ENCODE data around the gene EVI5L.

EVI5L gene

DNA sequence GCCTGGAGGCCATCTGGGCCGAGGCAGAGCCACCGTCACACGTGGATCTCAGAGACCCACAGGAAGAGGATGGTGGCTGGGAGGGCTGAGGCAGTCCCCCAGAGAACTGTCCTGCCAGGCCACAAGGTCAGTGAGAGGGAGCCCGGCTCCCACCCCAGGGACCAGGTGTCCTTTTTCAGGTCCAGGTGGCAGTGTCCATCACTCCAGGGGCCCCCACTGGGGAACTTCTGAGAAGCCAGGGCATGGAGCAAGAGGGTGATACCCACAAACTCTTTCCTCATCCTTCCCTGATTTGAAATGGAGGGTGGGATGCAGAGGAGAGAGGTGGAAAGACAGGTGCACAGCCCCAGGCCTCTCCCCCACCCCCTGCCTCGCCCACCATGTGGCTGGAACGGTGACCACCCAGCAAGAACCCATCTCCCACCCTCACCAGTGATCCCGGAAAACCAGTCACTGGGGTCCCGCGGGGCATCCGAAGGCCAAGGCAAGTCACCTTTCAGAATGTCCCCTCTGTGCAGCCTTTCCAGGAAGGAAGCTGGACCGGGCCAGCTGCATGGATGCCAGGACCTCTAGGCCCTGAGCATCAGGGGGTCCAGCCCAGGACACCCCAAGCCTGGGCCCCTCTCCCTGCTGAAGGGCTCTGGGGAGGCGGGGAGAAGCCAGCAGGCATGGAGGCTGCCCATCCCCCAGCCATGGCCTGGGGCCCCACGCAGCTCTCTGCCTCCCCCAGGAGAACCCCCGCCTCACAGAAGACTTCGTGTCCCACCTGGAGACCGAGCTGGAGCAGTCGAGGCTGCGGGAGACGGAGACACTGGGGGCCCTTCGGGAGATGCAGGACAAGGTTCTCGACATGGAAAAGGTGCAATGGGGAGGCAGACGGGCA is 30.1 kb downstream of the EVI5L start:
- no peak for DNase-seq (ENCODE audit: low read depth in 2 of 2)

DNA sequence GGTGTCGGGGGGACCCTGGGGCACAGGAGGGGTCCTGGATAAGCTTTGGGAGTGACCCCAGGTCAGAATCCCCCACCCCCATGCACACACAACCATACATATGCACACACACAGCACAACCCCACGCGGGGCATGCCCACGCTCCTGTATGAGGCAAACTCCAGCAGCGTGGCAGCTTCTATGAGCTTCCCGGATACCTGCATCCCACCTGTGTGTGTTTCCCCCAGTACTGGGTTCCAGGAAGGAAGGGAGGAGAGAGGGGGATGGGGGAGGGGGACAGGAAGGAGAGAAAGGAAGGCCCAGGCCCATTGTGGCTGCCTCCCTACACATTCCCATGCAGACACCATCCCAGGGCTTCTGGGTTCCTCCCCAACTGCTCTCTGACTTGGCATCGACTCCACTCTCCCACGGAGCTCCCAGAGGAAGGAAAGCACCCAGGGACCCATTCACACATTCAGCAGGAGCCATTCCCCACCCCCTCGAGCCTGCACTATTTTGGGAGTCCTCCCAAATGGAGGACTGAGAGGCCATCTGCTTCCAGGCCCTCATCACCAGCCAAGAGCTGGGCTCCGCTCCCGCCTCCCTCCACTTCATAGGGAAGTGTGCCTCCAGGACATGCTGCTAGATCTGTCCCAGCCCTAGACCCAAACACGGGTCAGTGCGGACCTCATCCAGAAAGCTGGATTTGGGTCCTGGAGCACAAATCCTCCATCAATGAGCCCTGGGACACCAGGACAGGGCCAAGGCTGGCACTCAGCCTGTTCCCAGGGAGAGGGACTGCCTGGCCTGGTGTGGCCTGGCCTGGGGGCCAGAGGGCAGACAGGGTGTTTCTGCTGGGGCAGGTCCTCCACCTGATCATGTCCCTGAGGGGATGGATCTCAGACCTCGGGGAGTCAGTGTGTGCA is 30.9 kb downstream of the EVI5L start:
- DNase-seq (ENCODE audit: low read depth in 2 of 2) = no peak

DNA sequence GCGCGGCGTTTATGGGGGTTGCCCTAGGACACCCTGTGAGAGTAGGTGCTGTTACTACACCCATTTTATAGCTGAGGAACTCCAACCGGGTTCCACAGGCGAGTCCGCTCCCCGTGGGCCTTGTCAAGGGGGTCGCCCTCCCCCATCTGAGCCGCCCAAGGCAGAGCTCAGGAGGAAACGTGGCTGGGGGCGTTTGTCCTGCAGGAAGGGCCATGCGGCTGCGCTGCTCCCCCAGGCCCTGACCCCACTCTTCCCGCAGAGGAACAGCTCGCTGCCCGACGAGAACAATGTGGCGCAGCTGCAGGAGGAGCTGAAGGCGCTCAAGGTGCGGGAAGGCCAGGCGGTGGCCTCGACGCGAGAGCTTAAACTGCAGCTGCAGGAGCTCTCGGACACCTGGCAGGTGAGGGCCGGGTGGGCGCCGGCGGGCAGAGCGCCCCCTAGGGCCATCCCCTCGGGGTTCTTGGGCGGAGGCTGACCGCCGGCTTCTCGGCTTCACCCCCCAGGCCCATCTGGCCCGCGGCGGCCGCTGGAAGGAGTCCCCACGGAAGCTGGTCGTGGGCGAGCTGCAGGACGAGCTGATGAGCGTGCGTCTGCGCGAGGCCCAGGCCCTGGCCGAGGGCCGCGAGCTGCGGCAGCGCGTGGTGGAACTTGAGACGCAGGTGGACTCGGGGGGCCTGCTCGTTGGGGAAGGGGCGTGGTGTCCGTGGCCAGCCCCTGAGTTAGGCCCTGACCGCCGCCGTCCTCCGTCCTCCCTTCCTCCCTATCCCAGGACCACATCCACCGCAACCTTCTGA is 31.8 kb downstream of the EVI5L start:
- DNase-seq (ENCODE audit: low read depth in 2 of 2) = no peak

DNA sequence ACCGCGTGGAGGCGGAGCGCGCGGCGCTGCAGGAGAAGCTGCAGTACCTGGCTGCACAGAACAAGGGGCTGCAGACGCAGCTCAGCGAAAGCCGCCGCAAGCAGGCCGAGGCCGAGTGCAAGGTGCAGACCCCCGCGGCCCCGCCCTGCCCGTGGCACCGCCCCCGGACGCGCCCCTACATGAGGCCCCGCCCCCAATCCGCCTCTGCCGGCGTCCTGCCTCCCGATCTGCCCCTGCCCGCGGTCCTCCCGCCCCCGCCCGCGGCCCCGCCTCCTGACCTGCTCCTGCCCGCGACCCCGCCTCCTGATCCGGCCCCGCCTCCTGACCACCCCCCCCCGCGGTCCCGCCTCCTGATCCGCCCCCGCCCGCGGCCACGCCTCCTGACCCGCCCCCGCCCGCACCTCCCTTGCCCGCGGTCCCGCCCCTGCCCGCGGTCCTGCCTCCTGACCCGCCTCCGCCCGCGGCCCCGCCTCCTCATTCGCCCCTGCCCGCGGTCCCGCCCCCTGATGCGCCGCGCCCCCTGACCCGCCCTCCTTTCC is 32.5 kb downstream of the EVI5L start:
- DNase-seq (ENCODE audit: low read depth in 2 of 2) = peak; percentile 61 to 65

DNA sequence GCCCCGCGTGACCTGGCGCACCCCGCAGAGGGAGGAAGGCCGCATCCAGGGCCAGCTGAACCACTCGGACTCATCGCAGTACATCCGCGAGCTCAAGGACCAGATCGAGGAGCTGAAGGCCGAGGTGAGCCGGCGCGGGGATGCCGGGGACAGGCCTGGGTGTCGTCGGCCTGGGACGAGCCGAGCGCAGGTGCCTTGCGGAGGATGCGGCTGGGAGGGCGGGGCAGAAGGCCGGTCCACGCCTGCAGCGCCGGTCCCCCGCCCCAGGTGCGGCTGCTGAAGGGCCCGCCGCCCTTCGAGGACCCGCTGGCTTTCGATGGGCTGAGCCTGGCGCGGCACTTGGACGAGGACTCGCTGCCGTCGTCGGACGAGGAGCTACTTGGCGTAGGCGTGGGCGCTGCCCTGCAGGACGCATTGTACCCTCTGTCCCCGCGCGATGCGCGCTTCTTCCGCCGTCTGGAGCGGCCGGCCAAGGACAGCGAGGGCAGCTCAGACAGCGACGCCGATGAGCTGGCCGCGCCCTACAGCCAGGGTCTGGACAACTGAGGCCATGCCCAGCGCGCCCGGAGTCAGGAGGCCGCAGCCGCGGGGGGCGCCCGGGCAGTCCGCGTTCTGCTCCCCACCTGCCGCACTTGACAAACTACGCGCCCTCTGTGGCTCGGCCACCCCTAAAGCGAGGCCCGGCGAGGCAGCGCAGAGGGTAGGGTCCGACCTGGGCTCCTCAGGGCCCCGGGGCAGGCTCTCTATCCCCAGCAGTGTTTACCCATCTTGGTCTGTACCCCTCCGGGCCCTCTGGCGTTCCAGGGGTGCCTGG is 33.3 kb downstream of the EVI5L start:
- DNase-seq (ENCODE audit: low read depth in 2 of 2) = no peak

DNA sequence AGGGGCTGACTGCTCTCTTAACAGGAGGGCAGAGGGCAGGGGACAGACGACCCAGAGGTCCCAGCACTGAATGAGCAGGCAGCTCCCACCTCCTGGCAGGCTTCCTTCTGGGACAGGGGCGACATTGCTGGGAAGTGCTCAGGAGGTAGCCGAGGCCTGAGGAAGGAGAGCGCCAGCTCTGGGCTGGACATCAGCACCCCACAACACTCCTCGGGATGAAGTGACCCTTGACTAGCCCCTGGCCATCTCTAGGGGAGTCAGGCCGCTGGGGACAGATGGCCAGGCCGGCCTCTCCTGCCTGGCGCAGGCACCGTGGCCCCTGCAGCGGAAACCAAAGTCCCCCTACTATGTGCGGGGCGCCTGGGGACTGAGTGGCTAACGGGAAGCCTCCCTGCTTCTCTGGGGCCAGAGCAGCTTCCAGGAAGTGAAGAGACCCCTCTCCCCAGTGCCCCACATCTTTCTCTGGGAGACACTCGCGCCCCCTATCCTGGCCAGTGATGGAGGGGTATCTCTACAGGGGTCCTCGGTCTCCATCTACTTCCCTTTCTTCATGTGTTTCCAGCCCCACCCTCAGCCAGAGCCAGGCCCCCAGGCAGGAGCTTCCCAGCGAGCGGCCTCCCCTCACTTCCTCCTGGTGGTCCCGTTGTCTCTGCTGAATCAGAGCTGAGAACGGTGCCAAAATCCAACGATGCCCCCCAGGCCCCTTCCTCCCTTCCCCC is 34.1 kb downstream of the EVI5L start:
- no peak for DNase-seq (ENCODE audit: low read depth in 2 of 2)

DNA sequence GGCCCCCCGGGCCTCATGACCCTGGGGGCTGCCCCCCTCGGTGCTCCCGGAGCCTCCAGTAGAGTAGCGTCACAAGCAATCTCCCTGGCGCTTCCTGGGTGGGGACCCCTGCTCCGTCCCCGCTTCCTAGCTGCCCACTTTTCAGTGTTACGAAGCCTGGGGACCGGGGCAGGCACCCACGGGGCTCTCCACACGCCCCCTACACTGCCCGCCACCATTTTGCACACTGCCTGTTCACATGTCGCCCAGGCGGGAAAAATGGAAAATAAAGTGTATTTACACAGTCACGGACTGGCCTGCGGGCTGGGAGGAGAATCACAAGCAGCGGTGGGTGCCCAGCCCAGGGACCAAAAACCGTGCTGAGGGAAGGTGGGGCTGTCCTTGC is 34.7 kb downstream of the EVI5L start:
- DNase-seq (ENCODE audit: low read depth in 2 of 2) = no peak

DNA sequence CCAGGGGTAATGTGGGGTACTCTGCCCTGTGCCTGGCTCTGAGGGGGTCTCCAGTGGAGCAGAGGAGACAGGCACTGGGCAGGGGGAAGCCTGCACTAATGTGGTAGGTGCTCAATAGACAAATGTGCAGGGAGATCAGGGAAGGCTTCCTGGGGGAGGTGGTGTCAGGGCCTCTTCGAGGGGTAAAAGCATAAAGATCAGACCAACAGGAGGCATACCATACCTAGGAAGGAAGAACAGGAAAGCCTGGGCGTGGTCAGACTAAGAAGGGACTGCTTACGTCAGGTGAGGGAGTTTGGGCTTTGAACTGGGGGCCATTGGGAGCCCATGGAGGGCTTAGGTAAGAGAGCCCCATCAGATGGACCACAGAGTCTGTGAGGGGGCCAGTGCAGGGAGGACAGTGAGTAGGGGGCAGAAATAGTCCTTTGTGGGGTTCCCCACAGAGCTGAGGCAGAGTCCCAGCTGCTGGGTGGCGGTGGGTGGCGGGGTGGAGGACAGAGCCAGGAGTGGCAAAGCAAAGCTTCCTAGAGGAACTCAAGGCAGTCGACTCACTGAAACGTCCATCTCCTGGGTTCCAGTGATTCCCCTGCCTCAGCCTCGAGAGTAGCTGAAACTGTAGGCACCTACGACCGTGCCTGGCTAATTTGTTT is 35.4 kb downstream of the EVI5L start:
- DNase-seq (ENCODE audit: low read depth in 2 of 2) = no peak

DNA sequence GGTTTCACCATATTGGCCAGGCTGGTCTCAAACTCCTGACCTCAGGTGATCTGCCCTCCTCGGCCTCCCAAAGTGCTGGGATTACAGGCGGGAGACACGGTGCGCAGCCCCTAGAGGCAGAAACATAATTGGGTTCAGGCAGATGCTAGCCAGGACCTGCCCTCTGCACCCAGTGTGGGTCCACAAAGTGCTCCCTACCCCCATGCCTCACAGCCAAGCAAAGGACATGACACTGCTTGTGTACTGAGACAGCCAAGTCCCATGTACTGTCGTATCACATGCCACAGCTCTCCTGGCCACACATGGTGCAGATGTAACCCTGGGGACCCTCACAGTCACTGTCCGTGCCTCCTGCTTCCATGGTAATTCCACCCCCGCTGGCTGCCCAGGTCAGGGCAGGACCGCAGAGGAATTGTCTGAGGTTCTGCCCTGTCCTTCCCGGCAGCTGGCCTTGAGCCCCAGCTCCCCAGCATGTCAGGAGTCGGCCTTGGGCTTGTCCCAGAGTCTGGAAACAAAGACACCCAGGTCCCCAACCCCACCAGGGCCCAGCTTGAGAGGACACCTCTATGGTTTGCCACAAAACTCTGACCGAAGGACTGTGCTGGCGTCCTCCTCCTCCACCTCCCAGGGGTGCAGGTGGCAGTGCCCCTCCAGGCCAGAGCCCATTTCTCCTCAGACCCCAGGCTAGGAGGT is 36.5 kb downstream of the EVI5L start:
- no peak for DNase-seq (ENCODE audit: low read depth in 2 of 2)

DNA sequence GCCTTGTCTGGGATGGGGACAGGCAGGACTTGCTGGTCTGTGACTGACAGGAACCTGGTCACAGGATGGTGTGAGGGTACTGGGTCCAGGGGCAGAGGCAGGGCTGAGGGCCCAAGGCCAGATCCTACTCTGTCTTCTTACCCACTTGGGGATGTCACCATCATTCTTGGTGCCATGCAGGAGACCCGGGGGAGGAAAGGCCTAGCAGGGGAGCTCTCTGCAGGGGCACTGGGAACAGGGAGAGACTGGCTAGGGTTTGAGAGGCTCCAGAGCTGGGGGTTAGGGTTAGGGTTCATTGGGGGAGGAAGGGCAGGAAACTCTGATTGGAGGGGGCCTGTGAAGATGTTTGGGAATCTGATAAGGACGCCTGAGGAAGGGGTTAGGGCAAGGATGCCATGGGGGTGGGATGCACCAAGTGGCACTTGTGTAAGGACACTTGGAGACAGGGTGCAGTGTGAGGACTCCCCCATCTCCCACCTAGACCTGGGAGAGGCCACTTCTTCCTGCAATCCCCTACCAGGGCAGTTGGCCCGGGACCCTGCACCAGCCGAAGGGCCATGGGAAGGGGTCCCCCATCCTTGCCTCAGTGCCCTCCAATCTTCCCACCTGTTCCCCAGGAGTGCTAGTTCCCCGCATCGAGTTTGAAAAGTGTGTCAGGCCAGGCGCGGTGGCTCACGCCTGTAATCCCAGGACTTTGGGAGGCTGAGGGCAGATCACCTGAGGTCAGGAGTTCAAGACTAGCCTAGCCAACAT is 37.2 kb downstream of the EVI5L start:
- no peak for DNase-seq (ENCODE audit: low read depth in 2 of 2)

DNA sequence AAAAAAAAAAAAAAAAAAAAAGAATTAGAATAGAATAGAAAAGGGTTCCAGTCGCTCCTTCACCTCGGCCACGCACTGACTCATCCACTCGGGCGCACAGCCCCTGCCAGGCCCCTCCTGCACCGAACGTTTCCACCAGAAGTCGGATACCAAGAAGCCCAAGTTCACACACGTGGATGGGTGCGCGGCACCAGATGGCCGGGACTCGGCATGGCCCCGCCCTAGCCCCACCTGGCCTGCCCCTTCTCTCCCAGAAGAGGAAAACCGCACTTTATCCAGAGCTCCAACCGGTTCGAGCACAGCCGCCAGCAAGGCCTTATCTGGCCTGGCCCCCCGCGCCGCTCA is 38.3 kb downstream of the EVI5L start:
- DNase-seq (ENCODE audit: low read depth in 2 of 2) = no peak

DNA sequence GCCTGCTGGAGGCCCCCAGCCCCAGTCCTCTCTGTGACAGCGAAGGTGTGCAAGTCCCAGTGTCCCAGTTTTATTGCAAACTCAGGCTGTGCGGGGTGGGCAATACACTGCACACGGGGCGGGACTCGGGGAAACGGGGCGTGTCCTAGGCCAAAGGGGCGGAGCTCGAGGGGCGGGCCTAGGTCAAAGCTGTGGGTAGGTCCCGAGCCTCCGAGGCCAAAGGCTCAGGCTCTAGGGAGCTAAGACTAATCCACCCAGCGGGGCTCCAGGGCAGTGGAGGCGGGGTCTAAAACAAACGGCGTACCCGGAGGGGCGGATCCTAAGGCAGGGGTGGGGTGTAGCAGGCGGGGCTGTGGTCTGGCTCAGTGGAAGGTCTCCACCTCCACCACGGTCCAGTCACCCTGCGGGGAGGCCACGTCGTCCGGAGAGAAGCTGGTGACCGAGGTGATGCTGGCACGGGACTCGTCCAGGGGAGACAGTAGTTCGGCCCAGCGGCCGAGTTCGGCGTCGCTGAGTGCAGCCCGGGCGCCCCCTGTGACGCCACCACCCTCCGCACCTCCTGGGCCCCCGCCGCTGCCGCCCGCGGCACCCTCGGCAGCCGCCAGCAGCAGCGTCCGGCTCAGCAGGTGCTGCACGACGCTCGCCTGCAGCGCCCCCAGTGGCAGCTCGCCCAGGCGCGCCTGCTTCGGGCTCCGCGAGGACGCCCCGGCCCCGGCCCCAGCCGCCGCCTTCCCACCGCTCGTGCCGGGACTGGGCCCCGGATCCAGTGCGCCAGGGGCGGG is 38.8 kb downstream of the EVI5L start:
- DNase-seq (ENCODE audit: low read depth in 2 of 2) = peak; percentile 61 to 83

DNA sequence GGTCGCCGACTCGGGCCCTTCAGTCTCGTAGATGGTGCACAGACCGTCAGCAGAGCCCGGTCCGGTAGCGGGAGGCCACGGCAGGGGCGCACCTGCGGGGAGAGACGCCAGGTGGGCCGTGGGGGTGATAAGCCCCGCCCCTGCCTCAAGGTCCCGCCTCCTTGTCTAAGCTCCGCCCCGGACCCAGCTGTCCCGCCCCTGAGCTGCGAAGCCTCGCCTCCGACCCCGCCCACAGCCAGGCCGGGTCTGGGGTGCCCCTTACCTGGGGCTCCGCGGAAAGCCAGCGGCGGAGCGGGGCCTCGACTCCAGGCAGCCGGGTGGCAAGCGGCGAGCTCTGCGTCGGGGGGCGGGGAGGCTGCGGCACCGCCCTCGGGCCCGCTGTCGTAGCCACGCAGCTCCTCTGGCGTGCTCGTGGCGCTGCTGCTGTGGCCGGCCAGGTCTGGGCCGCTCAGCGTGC is 39.5 kb downstream of the EVI5L start:
- DNase-seq (ENCODE audit: low read depth in 2 of 2) = peak; percentile 79

DNA sequence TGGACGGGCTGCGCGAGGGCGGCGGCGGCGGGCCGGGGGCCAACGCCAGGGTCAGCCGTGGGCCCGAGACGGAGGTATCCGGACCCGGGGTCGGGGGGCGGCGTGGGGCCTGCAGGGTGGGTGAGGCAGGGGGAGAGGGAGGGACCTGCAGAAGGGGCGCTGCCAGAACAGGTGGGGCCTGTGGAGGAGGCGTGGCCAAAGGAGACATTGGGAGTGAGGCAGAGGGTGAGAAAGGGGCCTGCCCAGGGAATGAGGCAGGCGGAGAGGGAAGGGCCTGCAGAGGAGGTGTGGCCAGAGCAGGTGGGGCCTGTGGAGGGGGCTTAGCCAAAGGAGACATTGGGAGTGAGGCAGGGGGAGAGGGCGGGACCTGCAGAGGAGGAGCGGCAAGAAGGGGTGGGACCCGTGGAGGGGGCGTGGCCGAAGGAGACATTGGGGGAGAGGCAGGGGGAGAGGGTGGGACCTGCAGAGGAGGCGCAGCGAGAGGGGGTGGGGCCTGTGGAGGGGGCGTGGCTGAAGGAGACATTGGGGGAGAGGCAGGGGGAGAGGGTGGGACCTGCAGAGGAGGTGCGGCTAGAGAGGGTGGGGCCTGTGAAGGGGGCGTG is 40.0 kb downstream of the EVI5L start:
- peak in 1 of 2 donors; percentile 39 for DNase-seq (ENCODE audit: low read depth in 2 of 2)

DNA sequence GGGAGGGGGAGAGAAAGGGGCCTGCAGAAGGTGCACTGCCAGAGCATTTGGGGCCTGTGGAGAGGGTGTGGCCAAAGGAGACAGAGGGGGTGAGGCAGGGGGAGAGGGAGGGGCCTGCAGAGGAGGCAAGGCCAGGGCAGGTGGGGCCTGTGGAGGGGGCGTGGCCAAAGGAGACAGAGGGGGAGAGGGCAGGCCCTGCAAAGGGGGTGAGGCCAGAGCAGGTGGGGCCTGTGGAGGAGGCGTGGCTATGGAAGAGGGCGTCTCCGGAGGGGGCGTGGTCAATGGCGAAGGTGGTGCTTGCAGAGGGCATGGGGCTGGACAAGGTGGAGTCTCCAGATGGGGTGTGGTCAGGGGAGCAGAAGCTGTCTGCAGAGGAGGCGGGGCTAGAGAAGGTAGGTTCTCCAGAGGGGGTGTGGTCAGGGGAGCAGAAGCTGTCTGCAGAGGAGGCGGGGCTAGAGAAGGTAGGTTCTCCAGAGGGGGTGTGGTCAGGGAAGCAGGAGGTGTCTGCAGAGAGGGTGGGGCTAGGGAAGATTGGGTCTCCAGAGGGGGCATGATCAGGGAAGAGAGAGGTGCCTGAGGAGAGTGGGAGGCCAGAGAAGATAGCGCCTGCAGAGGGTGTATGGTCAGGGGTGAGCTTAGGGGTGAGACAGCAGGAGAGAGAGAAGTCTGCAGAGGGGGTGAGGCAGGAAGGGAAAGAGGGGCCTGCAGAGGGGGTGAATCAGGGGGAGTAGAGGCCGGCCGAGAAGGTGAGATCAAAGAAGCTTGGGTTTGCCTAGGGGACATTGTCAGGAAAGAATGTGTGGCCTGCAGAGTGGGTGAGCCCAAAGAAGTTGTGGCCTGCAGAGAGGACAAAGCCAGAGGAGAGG is 40.8 kb downstream of the EVI5L start:
- no peak for DNase-seq (ENCODE audit: low read depth in 2 of 2)
